HG03064 (cell line): Measurements from ENCODE around the gene TREX2.

Experiments used
- ATAC-seq: cut with Tn5 transposase; IDR thresholded peaks from one replicate; pipeline ENCODE4 v1.9.1; 2021; ENCODE audit warnings: low read depth; ENCODE audit not compliant: unreplicated experiment

The TREX2 gene

GRCh38 chrX:153457136-153457825, 11.4 kb upstream of the TREX2 start:
- ATAC-seq, result no peak

GRCh38 chrX:153456704-153457103, 10.8 kb upstream of the TREX2 start:
- no peak for ATAC-seq

- ATAC-seq, result no peak
Observed at GRCh38 chrX:153456161-153456560, 10.3 kb upstream of the TREX2 start.

GRCh38 chrX:153455571-153455970, 9.7 kb upstream of the TREX2 start:
- no peak for ATAC-seq

- ATAC-seq, result no peak
Observed at GRCh38 chrX:153454901-153455550, 9.2 kb upstream of the TREX2 start.

- ATAC-seq, result no peak
Observed at GRCh38 chrX:153450949-153451277, 5.1 kb upstream of the TREX2 start.

GRCh38 chrX:153450114-153450948, 4.5 kb upstream of the TREX2 start:
- ATAC-seq, result no peak

GRCh38 chrX:153449368-153450113, 3.7 kb upstream of the TREX2 start:
- ATAC-seq, result no peak

GRCh38 chrX:153448556-153449367, 2.9 kb upstream of the TREX2 start:
- ATAC-seq, result no peak

GRCh38 chrX:153447581-153447960, 1.7 kb upstream of the TREX2 start:
- ATAC-seq, result no peak

GRCh38 chrX:153446950-153447580, 1.2 kb upstream of the TREX2 start:
- ATAC-seq, result no peak

- ATAC-seq, result no peak
Observed at GRCh38 chrX:153446636-153446936, 730 bp upstream of the TREX2 start.

- no peak for ATAC-seq
Observed at GRCh38 chrX:153445106-153445855, 575 bp downstream of the TREX2 start.

- no peak for ATAC-seq
Observed at GRCh38 chrX:153444333-153445011, 1.4 kb downstream of the TREX2 start.

GRCh38 chrX:153443476-153444332, 2.2 kb downstream of the TREX2 start:
- no peak for ATAC-seq

- ATAC-seq, result no peak
Observed at GRCh38 chrX:153442463-153442862, 3.4 kb downstream of the TREX2 start.

GRCh38 chrX:153441981-153442380, 3.9 kb downstream of the TREX2 start:
- no peak for ATAC-seq

- ATAC-seq, result no peak
Observed at GRCh38 chrX:153441296-153441695, 4.6 kb downstream of the TREX2 start.
